Measurements from ENCODE around the gene TFDP2.
"Not testable (repeated sequence)": the region's sequence is repeated elsewhere in the genome, so short reads cannot be mapped to it uniquely, and the experiment has no call there.

GRCh38 chr3:141909986-141910385, 239.4 kb downstream of the TFDP2 start:
- TF ChIP-seq POLR2A, CTCF, POLR2AphosphoS5 (IDR thresholded peaks at IDR 0.05): not testable (repeated sequence)
